Esophagus muscularis mucosa (tissue), 4 donors: ENCODE data around the gene ACO2. TPM values are rescaled to one million over a fixed set of nuclear protein-coding genes. Genes with fewer than 3 reads are reported as not detected.
"Not testable (repeated sequence)": the region's sequence is repeated elsewhere in the genome, so short reads cannot be mapped to it uniquely, and the experiment has no call there.

Source experiments
- DNase-seq: peaks from one replicate; pipeline ENCODE4 v3.0.0-alpha.2; 2017; ENCODE audit errors: extremely low spot score
- H3K27ac ChIP-seq, 4 donors: fragments of 200-600 bp; sonication (generic); replicated peaks in 1 of 4; 1 replicate in 3 of 4; 2 replicates in 1 of 4; pipeline ENCODE4 v1.5.1; 2016 to 2019; ENCODE audit warnings: mild to moderate bottlenecking in 1 of 4
- H3K27me3 ChIP-seq, 4 donors: fragments of 200-600 bp; sonication (generic); one replicate each; pipeline versions ENCODE4 v1.5.1 to v1.6.0; 2016 to 2019
- H3K36me3 ChIP-seq, 4 donors: fragments of 200-600 bp; sonication (generic); one replicate each; pipeline ENCODE4 v1.5.1; 2016 to 2019
- H3K4me1 ChIP-seq, 4 donors: fragments of 200-600 bp; sonication (generic); one replicate each; pipeline ENCODE4 v1.5.1; 2016 to 2019
- H3K4me3 ChIP-seq, 4 donors: fragments of 200-600 bp; sonication (generic); 1 replicate in 2 of 4; 2 replicates in 2 of 4; pipeline ENCODE4 v1.5.1; 2016 to 2019; ENCODE audit warnings: mild to moderate bottlenecking in 4 of 4, moderate library complexity in 1 of 4
- H3K9me3 ChIP-seq, 4 donors: fragments of 200-600 bp; sonication (generic); 1 replicate in 3 of 4; 2 replicates in 1 of 4; pipeline ENCODE4 v1.5.1; 2016 to 2019
- EP300 ChIP-seq: sonication (generic); formaldehyde crosslinking; IDR thresholded peaks from one replicate; pipeline ENCODE4 v1.6.1; 2017; ENCODE audit warnings: antibody characterized with exemption
- POLR2A ChIP-seq: fragments of 450-650 bp; IDR thresholded peaks from one replicate; pipeline ENCODE4 v1.6.1; 2017; ENCODE audit warnings: antibody characterized with exemption, moderate library complexity, mild to moderate bottlenecking, low read depth
- POLR2AphosphoS5 ChIP-seq, 2 donors: sonication (generic); formaldehyde crosslinking; IDR thresholded peaks; one replicate each; pipeline ENCODE4 v1.6.1; 2017; ENCODE audit warnings: antibody characterized with exemption in 2 of 2
- WGBS: methylation state at CpG from one replicate; pipeline ENCODE4 v1.1.5; 2018; 5-methylcytosine and 5-hydroxymethylcytosine counted together
- intact Hi-C: fragments of 100-400 bp; cut with DNase I; formaldehyde crosslinking; loops from one replicate; pipeline ENCODE4 v1.15.1; 2023
- total RNA-seq, 4 donors: library from RNA; depleted of rRNA; stranded (reverse); fragments of >200 nt; gene quantifications; one replicate each; pipeline versions ENCODE4 v1.1.0 to v1.2.1, GENCODE V29; 2016
- TF ChIP-seq, protein P1 (sequence below), 3 experiments: fragments of 200-600 bp in 2 of 3; fragments of 450-650 bp in 1 of 3; sonication (generic) in 2 of 3; IDR thresholded peaks; one replicate each; pipeline ENCODE4 v1.5.1; 2017 to 2019; ENCODE audit warnings: antibody characterized with exemption in 3 of 3, mild to moderate bottlenecking in 2 of 3, moderate library complexity in 1 of 3

Gene ACO2
- total RNA-seq, 4 donors from 2014 or later = 141 to 214 (median 166) TPM

DNA sequence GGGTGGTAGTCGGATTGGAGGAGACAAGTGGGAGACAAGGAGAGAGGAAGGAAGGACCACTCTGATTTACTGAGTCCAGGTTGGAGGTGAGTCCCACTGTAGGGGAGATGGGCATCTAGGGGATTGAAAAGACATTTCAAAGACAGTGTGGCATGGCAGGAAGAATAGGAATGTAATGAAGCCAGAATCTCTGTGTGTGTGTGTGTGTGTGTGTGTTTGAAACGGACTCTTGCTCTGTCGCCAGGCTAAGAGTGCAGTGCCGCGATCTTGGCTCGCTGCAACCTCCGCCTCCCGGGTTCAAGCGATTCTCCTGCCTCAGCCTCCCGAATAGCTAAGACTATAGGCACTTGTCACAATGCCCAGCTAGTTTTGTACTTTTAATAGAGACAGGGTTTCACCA lies 87.6 kb downstream of the ACO2 start:
- no peak for DNase-seq
- WGBS = 87% methylated on average over 9 of the region's 10 CpGs
- no peaks in the 10 kb centered on the region for H3K9me3 ChIP-seq
- TF ChIP-seq POLR2A (no peak), EP300 (no peak), POLR2AphosphoS5 (IDR thresholded peaks at IDR 0.05) (no peak)
- TF ChIP-seq, protein P1, sequence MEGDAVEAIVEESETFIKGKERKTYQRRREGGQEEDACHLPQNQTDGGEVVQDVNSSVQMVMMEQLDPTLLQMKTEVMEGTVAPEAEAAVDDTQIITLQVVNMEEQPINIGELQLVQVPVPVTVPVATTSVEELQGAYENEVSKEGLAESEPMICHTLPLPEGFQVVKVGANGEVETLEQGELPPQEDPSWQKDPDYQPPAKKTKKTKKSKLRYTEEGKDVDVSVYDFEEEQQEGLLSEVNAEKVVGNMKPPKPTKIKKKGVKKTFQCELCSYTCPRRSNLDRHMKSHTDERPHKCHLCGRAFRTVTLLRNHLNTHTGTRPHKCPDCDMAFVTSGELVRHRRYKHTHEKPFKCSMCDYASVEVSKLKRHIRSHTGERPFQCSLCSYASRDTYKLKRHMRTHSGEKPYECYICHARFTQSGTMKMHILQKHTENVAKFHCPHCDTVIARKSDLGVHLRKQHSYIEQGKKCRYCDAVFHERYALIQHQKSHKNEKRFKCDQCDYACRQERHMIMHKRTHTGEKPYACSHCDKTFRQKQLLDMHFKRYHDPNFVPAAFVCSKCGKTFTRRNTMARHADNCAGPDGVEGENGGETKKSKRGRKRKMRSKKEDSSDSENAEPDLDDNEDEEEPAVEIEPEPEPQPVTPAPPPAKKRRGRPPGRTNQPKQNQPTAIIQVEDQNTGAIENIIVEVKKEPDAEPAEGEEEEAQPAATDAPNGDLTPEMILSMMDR (IDR thresholded peaks at IDR 0.05) = no peak
- H3K36me3 ChIP-seq = no peaks in the 10 kb centered on the region
- intact Hi-C loops = no loop called here
- no peaks in the 10 kb centered on the region for H3K27me3 ChIP-seq
- peak overlapping the region in 3 of 4 donors; percentile 62 to 72 (median 70) for H3K27ac ChIP-seq
- peaks cover 24 to 52% (median 41%) of the 10 kb centered on the region in 4 donors for H3K4me1 ChIP-seq
- H3K4me3 ChIP-seq = no peak overlapping the region

DNA sequence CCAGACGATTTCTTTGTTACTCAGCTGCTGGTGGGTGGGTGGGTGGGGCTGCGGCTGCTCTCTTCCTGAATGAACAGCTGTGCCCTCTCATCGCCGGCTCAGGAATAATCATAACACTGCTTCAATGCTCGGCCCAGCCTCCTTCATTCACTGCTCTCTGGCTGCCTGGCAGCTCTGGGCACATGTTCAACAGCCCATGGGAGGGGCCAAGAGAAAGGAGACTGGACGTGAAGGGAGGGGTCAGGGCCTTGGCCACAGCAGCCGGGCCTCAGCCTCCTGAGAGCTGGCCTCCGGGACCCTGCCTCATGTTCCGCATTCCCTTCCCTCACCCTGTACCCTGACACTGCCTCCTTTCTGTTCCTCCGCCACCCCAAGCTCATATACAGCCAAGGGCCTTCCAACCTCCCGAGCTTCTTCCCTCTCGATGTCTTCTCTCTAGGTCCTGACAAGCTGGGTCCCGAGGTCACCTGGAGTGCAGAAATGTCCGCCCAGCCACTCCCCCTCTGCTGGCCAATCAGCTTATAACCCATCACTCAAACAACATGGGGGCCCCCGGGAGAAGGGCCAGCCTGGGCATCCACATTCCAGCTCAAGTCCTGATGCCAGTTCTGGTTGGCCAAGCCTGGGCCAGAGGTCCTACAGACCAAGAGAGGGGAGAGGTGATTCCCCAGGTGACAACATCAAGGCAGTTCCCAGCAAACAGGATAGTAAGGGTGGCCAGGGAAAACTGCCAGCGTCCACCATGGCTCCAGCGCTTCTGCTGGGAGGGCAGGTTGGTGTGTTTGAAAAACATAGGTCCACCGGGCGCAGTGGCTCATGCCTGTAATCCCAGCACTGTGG lies 88.7 kb downstream of the ACO2 start:
- H3K27ac ChIP-seq = peak overlapping the region; percentile 54 to 72 (median 66)
- intact Hi-C loops = no loop called here
- H3K9me3 ChIP-seq = no peaks in the 10 kb centered on the region
- TF ChIP-seq, protein P1 (IDR thresholded peaks at IDR 0.05) = no peak
- TF ChIP-seq POLR2AphosphoS5 (IDR thresholded peaks at IDR 0.05) = peak; percentile 48 to 67
- DNase-seq = no peak
- peak overlapping the region in 3 of 4 donors; percentile 0 to 20 (median 2) for H3K4me3 ChIP-seq
- no peaks in the 10 kb centered on the region for H3K27me3 ChIP-seq
- H3K4me1 ChIP-seq = peaks cover 24 to 62% (median 52%) of the 10 kb centered on the region in 4 donors
- 27% methylated on average over 19 of the region's 19 CpGs for WGBS
- no peaks in the 10 kb centered on the region for H3K36me3 ChIP-seq

DNA sequence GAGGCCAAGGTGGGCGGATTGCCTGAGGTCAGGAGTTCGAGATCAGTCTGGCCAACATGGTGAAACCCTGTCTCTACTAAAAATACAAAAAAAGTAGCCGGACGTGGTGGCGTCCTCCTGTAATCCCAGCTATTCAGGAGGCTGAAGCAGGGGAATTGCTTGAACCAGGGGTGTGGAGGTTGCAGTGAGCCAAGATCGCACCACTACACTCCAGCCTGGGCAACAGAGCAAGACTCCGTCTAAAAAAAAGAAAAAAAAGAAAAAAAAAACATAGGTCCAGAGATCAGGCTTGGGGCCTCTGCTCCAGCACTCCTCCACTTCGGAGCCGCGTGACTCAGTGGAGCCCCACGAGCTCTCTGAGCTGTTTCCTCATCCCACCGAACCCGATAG lies 89.3 kb downstream of the ACO2 start:
- H3K36me3 ChIP-seq, H3K9me3 ChIP-seq, H3K27me3 ChIP-seq, intact Hi-C loops, DNase-seq, H3K4me3 ChIP-seq: not testable (repeated sequence)
- peaks cover 24 to 69% (median 58%) of the 10 kb centered on the region in 4 donors for H3K4me1 ChIP-seq
- WGBS = 84% methylated on average over 13 of the region's 13 CpGs
- peak overlapping the region; percentile 54 to 72 (median 66) for H3K27ac ChIP-seq

DNA sequence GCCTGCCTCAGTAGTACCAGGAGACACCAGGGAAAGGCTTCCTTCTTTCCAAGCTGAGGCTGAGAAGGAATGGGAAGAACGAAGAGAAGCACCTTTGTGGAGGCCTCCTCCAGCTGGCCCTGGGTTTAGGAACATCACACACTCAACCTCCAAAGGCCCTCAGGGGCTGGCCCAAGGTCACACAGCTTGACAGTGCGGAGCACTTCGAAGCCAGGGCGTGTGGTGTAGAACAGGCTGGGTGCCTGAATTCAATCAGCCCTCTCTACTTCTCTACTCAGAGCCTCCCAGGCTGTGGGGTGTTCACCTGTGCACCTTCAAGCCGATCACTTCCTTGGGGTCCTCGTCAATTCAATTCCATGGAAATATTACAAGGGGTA lies 91.2 kb downstream of the ACO2 start:
- Histone ChIP-seq H3K9me3 (no peaks in the 10 kb centered on the region), H3K4me3 (peak overlapping the region; percentile 46 to 60 (median 48)), H3K27ac (peak overlapping the region; percentile 74 to 76 (median 75)), H3K36me3 (peaks cover 0 to 3% (median 0%) of the 10 kb centered on the region in 4 donors), H3K27me3 (no peaks in the 10 kb centered on the region), H3K4me1 (peaks cover 32 to 79% (median 70%) of the 10 kb centered on the region in 4 donors)
- intact Hi-C loops = no loop called here
- 42% methylated on average over 6 of the region's 6 CpGs for WGBS
- DNase-seq = no peak
- TF ChIP-seq EP300 (no peak), POLR2A (no peak), POLR2AphosphoS5 (IDR thresholded peaks at IDR 0.05) (no peak)
- TF ChIP-seq, protein P1 (IDR thresholded peaks at IDR 0.05) = no peak

DNA sequence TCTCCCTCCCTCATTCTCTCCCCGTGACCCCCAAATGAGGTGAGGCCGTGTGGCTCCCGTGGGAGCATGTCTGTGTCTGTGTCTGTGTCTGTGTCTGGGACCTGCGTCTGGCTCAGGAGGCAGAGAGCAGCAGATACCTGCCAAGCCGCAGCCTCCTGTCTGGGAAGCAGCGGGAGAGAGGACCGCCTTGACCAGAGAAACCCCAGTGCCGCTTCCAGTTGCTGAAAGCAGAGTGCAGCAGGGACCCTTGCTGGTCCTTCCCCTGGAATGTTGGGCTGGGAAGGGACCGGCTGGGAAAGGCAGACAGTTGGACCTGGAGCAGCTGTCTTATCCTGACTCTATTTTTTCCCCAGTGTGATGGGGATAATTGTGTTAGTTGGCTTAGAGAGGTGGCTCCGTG lies 92.4 kb downstream of the ACO2 start:
- H3K36me3 ChIP-seq = peaks cover 0 to 3% (median 0%) of the 10 kb centered on the region in 4 donors
- DNase-seq = no peak
- H3K27me3 ChIP-seq = no peaks in the 10 kb centered on the region
- 42% methylated on average over 9 of the region's 10 CpGs for WGBS
- TF ChIP-seq POLR2AphosphoS5 (IDR thresholded peaks at IDR 0.05) (no peak), EP300 (no peak), POLR2A (no peak)
- TF ChIP-seq, protein P1 (IDR thresholded peaks at IDR 0.05) = no peak
- intact Hi-C loops = no loop called here
- H3K27ac ChIP-seq = peak overlapping the region; percentile 74 to 76 (median 75)
- H3K4me3 ChIP-seq = peak overlapping the region; percentile 46 to 60 (median 48)
- no peaks in the 10 kb centered on the region for H3K9me3 ChIP-seq
- peaks cover 38 to 81% (median 79%) of the 10 kb centered on the region in 4 donors for H3K4me1 ChIP-seq
